GM12892 (cell line): Measurements from ENCODE around the gene ZNF280C.

Experiments
- POLR2A ChIP-seq: IDR thresholded peaks from 2 replicates; pipeline ENCODE4 v1.6.1; 2011; ENCODE audit warnings: low read depth, low read length, control low read depth
- POLR2AphosphoS5 ChIP-seq: IDR thresholded peaks from 2 replicates; pipeline ENCODE4 v1.6.1; 2011; ENCODE audit warnings: low read depth, low read length, control low read depth

GRCh38 chrX:130158311-130158710 lies 110.4 kb downstream of the ZNF280C start:
- TF ChIP-seq POLR2AphosphoS5: no peak
- no peak for TF ChIP-seq POLR2A
